HCT116 (cell line): ENCODE data around the gene GPN3.

Source experiments
- CEBPB ChIP-seq: IDR thresholded peaks from 2 replicates; pipeline ENCODE4 v1.6.1; 2012; ENCODE audit warnings: low read depth
- CTCF ChIP-seq, 3 experiments: fragments of 200-600 bp in 1 of 3; sonication (generic) in 1 of 3; IDR thresholded peaks in 2 of 3; conservative IDR thresholded peaks in 1 of 3; 2 replicates each; pipeline ENCODE4 v1.5.1; 2012 to 2017; ENCODE audit warnings: low read depth in 2 of 3, low read length in 2 of 3, antibody characterized with exemption in 1 of 3, borderline replicate concordance in 1 of 3, control low read depth in 1 of 3, mild to moderate bottlenecking in 1 of 3, mixed read lengths in 1 of 3, mixed run types in 1 of 3, moderate library complexity in 1 of 3; ENCODE audit not compliant: insufficient read depth in 1 of 3
- POLR2AphosphoS5 ChIP-seq: IDR thresholded peaks from 2 replicates; pipeline ENCODE4 v1.6.1; 2011; ENCODE audit warnings: mild to moderate bottlenecking, low read depth, low read length, moderate library complexity
- REST ChIP-seq: IDR thresholded peaks from 2 replicates; pipeline ENCODE4 v1.6.1; 2012; ENCODE audit warnings: low read depth

- no peak for TF ChIP-seq CTCF (IDR thresholded peaks at IDR 0.05 in 2 of 3, conservative IDR thresholded peaks at IDR 0.05 in 1 of 3; ENCODE audit: borderline replicate concordance in 1 of 3, insufficient read depth in 1 of 3, low read depth in 2 of 3, low read length in 2 of 3)
- no peak for TF ChIP-seq CEBPB
- TF ChIP-seq POLR2AphosphoS5 = no peak
- no peak for TF ChIP-seq REST
Measured at GRCh38 chr12:110513842-110514241, 45.8 kb upstream of the GPN3 start.
